Keratinocyte (primary cell): Measurements from ENCODE around the gene BBX. TPM values are rescaled to one million over a fixed set of nuclear protein-coding genes. Genes with fewer than 3 reads are reported as not detected.

Experiments used
- DNase-seq: peaks from one replicate; pipeline ENCODE4 v3.0.0-alpha.2; 2011; ENCODE audit warnings: low read depth, missing footprints, low spot score
- FAIRE-seq: peaks from 2 replicates; lab custom pipeline; 2011; peaks lifted over from hg19 to GRCh38; lab: Jason Lieb, UNC
- H2AFZ ChIP-seq: 2 replicates; pipeline ENCODE4 v1.6.0; 2012; ENCODE audit warnings: low read length, control low read depth, inconsistent platforms; ENCODE audit not compliant: control insufficient read depth
- H3K27ac ChIP-seq: 2 replicates; pipeline ENCODE4 v1.5.1; 2011; ENCODE audit warnings: low read length; ENCODE audit not compliant: control insufficient read depth, insufficient read depth
- H3K27me3 ChIP-seq: 3 replicates; pipeline ENCODE4 v1.6.0; 2011; ENCODE audit warnings: low read length; ENCODE audit not compliant: control insufficient read depth, insufficient read depth; ENCODE audit errors: extremely low read depth
- H3K36me3 ChIP-seq, 2 experiments: 2 replicates in 1 of 2; 3 replicates in 1 of 2; pipeline ENCODE4 v1.5.1; 2011; ENCODE audit warnings: low read length in 2 of 2, mild to moderate bottlenecking in 1 of 2; ENCODE audit not compliant: control insufficient read depth in 2 of 2, insufficient read depth in 2 of 2; ENCODE audit errors: extremely low read depth in 1 of 2
- H3K4me1 ChIP-seq: 3 replicates; pipeline ENCODE4 v1.5.1; 2011; ENCODE audit warnings: low read length; ENCODE audit not compliant: control insufficient read depth, insufficient read depth; ENCODE audit errors: extremely low read depth
- H3K4me2 ChIP-seq: 3 replicates; pipeline ENCODE4 v1.6.0; 2011; ENCODE audit warnings: low read depth, low read length; ENCODE audit not compliant: control insufficient read depth, insufficient read depth; ENCODE audit errors: extremely low read depth
- H3K4me3 ChIP-seq, 3 experiments: fragments of 200-600 bp in 1 of 3; sonication (generic) in 1 of 3; 2 replicates in 2 of 3; 3 replicates in 1 of 3; pipeline ENCODE4 v1.5.1; 2011 to 2016; ENCODE audit warnings: low read length in 3 of 3, mild to moderate bottlenecking in 3 of 3, control low read depth in 2 of 3, inconsistent platforms in 1 of 3, low read depth in 1 of 3, mixed read lengths in 1 of 3, mixed run types in 1 of 3, moderate library complexity in 1 of 3; ENCODE audit not compliant: control insufficient read depth in 2 of 3, insufficient read depth in 2 of 3; ENCODE audit errors: extremely low read depth in 1 of 3
- H3K79me2 ChIP-seq: 2 replicates; pipeline ENCODE4 v1.6.0; 2012; ENCODE audit warnings: low read length; ENCODE audit not compliant: control insufficient read depth, insufficient read depth
- H3K9ac ChIP-seq: 3 replicates; pipeline ENCODE4 v1.6.0; 2011; ENCODE audit warnings: low read length; ENCODE audit not compliant: control insufficient read depth, insufficient read depth; ENCODE audit errors: extremely low read depth
- H3K9me1 ChIP-seq: 3 replicates; pipeline ENCODE4 v1.6.0; 2011; ENCODE audit warnings: low read length; ENCODE audit not compliant: control insufficient read depth, insufficient read depth; ENCODE audit errors: extremely low read depth
- H3K9me3 ChIP-seq: 2 replicates; pipeline ENCODE4 v1.5.1; 2012; ENCODE audit warnings: low read depth, low read length; ENCODE audit not compliant: control insufficient read depth
- H4K20me1 ChIP-seq: 3 replicates; pipeline ENCODE4 v1.6.0; 2011; ENCODE audit warnings: low read length; ENCODE audit not compliant: control insufficient read depth, insufficient read depth; ENCODE audit errors: extremely low read depth
- EZH2 ChIP-seq: IDR thresholded peaks from one replicate; pipeline ENCODE4 v1.6.1; 2012; ENCODE audit warnings: inconsistent platforms, mild to moderate bottlenecking, low read length, moderate library complexity
- dilution Hi-C: fragments of 300-500 bp; cut with MboI; formaldehyde crosslinking; loops from one replicate; pipeline ENCODE4 v1.7.0; 2020; ENCODE audit warnings: low sequenced_read_pairs; ENCODE audit not compliant: extremely low pct_ligation_motif_present
- polyA plus RNA-seq, 5 experiments: library from polyadenylated mRNA; depleted of rRNA in 3 of 5; stranded (reverse) in 3 of 5; stranded (forward) in 1 of 5; unstranded in 1 of 5; fragments of >200 nt; gene quantifications; 1 replicate in 1 of 5; 2 replicates in 3 of 5; 3 replicates in 1 of 5; pipeline versions ENCODE4 v1.2.1 to v1.2.3, GENCODE V29; 2011 to 2012; ENCODE audit warnings: missing spikeins in 2 of 5, low read depth in 1 of 5, low replicate concordance in 1 of 5
- TF ChIP-seq, protein P1 (sequence below), 3 experiments: IDR thresholded peaks in 1 of 3; conservative IDR thresholded peaks in 1 of 3; optimal IDR thresholded peaks in 1 of 3; 2 replicates in 2 of 3; 3 replicates in 1 of 3; pipeline versions ENCODE3 to v1.5.1; 2011; ENCODE audit warnings: low read length in 3 of 3, mild to moderate bottlenecking in 3 of 3, moderate library complexity in 2 of 3, control low read depth in 1 of 3, inconsistent platforms in 1 of 3; ENCODE audit not compliant: insufficient read depth in 2 of 3; ENCODE audit errors: extremely low read depth in 1 of 3

The BBX gene
- polyA plus RNA-seq, 1 donor (not counting 4 experiments of a cell fraction or from before 2014, with no cell fraction given), result 43.4 TPM

GRCh38 chr3:107574650-107575049 lies 51.9 kb downstream of the BBX start:
- H3K27me3 ChIP-seq, result no peaks in the 10 kb centered on the region
- H3K4me3 ChIP-seq, result no peak overlapping the region
- peak; percentile 36 for FAIRE-seq
- no peak overlapping the region for H3K9ac ChIP-seq
- H3K4me1 ChIP-seq, result no peaks in the 10 kb centered on the region
- no peaks in the 10 kb centered on the region for H3K9me1 ChIP-seq
- H4K20me1 ChIP-seq, result no peaks in the 10 kb centered on the region
- H3K36me3 ChIP-seq, result no peaks in the 10 kb centered on the region
- H3K79me2 ChIP-seq, result no peaks in the 10 kb centered on the region
- no peak overlapping the region for H2AFZ ChIP-seq
- H3K4me2 ChIP-seq, result no peak overlapping the region
- dilution Hi-C loops, result no loop called here
- no peak for DNase-seq
- no peaks in the 10 kb centered on the region for H3K9me3 ChIP-seq
- TF ChIP-seq EZH2, result no peak
- TF ChIP-seq, protein P1, sequence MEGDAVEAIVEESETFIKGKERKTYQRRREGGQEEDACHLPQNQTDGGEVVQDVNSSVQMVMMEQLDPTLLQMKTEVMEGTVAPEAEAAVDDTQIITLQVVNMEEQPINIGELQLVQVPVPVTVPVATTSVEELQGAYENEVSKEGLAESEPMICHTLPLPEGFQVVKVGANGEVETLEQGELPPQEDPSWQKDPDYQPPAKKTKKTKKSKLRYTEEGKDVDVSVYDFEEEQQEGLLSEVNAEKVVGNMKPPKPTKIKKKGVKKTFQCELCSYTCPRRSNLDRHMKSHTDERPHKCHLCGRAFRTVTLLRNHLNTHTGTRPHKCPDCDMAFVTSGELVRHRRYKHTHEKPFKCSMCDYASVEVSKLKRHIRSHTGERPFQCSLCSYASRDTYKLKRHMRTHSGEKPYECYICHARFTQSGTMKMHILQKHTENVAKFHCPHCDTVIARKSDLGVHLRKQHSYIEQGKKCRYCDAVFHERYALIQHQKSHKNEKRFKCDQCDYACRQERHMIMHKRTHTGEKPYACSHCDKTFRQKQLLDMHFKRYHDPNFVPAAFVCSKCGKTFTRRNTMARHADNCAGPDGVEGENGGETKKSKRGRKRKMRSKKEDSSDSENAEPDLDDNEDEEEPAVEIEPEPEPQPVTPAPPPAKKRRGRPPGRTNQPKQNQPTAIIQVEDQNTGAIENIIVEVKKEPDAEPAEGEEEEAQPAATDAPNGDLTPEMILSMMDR (optimal IDR thresholded peaks at IDR 0.05 in 1 of 3, IDR thresholded peaks at IDR 0.05 in 1 of 3, conservative IDR thresholded peaks at IDR 0.05 in 1 of 3; ENCODE audit: extremely low read depth in 1 of 3, insufficient read depth in 2 of 3, low read length in 3 of 3), result peak; percentile 45 to 48 (median 47)
- H3K27ac ChIP-seq, result no peak overlapping the region

- H2AFZ ChIP-seq, result no peak overlapping the region
- dilution Hi-C loops, result no loop called here
- TF ChIP-seq, protein P1 (optimal IDR thresholded peaks at IDR 0.05 in 1 of 3, IDR thresholded peaks at IDR 0.05 in 1 of 3, conservative IDR thresholded peaks at IDR 0.05 in 1 of 3; ENCODE audit: extremely low read depth in 1 of 3, insufficient read depth in 2 of 3, low read length in 3 of 3), result no peak
- TF ChIP-seq EZH2, result no peak
These were observed 55.3 kb downstream of the BBX start for GRCh38 chr3:107578091-107578490.

More at GRCh38 chr3:107578091-107578490, 55.3 kb downstream of the BBX start:
- no peaks in the 10 kb centered on the region for H4K20me1 ChIP-seq
- H3K4me2 ChIP-seq, result no peak overlapping the region
- H3K4me3 ChIP-seq, result no peak overlapping the region
- H3K36me3 ChIP-seq, result no peaks in the 10 kb centered on the region
- no peaks in the 10 kb centered on the region for H3K79me2 ChIP-seq
- DNase-seq (no peak), FAIRE-seq (no peak)
- H3K9me3 ChIP-seq, result no peaks in the 10 kb centered on the region
- no peak overlapping the region for H3K27ac ChIP-seq
- no peaks in the 10 kb centered on the region for H3K27me3 ChIP-seq
- H3K9ac ChIP-seq, result no peak overlapping the region
- H3K9me1 ChIP-seq, result no peaks in the 10 kb centered on the region
- no peaks in the 10 kb centered on the region for H3K4me1 ChIP-seq
